AG08395 (cell line): ENCODE data around the gene ETF1.
A peak's percentile ranks its signal among the peaks of the same experiment; 100 is the strongest.

Experiments
- DNase-seq: peaks from one replicate; pipeline ENCODE4 v3.0.0; 2012; ENCODE audit warnings: mixed read lengths, low spot score

ETF1 gene

DNA sequence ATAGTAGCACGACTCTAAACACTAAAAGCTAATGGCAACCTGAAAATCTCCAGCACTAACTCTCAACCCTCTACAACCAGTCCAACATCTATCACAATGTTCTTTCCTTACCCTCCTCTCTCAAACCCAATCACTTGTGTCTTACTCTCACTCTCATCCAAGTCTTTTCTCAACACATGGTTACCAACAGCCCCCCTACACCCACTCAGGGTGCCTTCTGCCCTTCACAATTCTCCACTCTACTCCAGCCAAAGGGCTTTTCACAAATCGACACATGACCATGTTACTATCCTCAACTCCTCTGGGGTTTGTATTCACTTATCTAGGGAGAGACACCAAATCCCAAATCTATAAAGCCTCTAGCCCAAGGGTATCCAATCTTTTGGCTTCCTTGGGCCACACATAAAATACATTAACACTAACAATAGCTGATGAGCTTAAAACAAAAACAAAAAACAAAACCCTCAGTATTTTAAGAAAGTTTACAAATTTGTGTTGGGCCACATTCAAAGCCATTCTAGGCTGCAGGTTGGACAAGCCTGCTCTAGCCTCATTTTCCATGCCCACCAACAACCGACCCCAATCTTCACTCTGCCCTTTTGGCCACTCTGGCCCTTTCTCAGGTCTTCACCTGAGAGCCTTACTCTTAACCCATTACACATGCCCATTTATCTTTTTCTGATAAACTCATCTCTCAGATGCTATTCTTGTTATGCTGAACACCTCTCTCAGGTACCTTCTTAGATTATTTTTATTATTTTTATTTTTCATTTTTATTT lies 20.5 kb upstream of the ETF1 start:
- DNase-seq = no peak

DNA sequence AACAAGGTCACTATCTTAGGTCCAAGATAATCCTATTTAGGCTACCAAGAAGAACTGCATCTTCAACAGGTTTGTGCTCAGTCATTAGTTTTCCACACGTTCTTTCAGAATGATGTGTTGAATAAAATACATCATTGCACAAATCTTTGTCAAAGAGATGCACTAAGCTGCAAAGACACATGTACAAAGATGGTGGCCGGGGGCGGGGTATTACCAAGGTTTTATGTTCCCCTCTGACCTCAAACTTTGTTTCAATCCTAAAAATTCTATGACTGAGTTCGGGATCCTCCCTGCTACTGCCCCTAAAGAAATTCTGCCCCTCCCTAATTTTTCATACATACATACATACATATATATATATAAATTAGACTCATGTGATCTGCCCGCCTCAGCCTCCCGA lies 17.9 kb upstream of the ETF1 start:
- DNase-seq = no peak

DNA sequence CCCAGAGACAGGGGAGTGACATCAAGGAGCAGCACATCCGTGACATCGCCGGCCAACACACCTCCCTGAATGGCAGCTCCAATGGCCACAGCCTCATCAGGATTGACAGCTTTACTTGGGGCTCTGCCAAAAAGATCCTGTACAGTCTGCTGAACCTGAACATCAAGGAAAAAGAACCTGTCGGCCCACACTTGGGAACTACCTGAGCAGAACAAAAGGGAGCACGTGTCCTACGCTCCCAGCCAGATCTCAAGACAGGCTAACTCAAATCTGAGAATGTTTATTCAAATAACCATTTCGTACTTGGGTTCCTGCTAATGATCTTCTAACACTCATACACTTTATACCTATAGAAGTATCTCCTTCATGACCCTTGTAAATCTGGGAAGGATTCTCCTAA lies 16.9 kb upstream of the ETF1 start:
- no peak for DNase-seq

DNA sequence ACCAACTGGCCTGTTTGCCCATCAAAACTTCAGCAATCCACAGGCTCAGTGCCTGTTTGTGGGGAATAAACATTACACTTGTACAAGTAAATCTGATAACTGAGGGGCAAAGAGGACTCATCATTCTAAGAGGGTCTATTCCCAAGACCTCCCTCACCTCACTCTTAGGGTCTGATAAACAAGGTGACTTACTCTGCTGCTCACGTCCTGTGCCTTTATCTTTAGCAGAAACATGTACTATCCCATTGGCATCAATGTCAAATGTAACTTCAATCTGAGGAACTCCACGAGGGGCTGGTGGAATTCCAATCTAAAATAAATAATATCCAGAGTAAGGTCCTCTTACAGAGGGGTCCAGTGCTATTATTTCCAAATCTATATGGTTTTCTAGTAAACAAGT lies 14.6 kb upstream of the ETF1 start:
- DNase-seq = no peak

DNA sequence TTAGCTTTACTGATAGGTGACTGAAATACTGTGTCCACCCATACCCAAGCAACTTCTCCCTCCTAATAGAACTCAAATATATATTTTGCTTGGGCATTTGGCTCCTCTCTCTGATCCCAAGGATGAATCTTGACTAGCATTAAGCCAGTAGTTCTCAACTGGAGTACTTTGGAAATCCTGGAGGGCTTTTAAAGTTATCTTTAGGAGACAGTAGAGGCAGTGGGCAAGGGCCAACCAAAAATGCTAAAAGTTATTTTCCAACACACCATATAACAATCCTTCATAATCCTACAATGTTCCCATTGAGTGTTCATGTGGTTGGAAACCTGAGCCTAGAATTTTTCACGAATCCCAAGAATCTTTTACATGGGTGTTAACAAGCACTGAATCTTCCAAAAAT lies 11.1 kb upstream of the ETF1 start:
- no peak for DNase-seq

DNA sequence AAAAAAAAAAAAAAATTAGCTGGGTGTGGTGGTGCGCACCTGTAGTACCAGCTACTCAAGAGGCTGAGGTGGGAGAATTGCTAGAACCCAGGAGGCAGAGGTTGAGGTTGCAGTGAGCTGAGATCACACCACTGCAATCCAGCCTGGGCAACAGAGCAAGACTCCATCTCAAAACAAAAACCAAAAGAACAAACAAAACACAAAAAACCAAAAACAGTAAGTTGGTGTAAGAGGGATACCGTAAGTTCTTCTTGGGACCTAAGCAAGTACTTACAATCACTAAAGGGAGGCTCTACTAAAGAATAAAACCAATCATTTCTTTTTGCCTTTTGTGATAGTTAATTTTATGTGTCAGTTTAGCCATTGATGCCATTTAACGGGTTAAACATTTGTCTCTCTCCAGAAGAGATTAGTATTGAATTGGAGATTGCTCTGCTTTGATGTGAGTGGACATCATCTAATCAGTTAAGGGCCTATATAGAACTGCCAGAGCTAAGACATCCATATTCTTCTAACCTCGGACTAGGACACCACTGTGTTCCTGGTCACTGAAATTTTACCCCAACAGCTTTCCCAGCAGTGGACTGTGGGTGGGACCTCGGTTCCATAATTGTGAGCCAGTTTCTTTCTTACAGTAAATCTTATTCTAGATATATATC lies 10.5 kb upstream of the ETF1 start:
- DNase-seq = no peak

DNA sequence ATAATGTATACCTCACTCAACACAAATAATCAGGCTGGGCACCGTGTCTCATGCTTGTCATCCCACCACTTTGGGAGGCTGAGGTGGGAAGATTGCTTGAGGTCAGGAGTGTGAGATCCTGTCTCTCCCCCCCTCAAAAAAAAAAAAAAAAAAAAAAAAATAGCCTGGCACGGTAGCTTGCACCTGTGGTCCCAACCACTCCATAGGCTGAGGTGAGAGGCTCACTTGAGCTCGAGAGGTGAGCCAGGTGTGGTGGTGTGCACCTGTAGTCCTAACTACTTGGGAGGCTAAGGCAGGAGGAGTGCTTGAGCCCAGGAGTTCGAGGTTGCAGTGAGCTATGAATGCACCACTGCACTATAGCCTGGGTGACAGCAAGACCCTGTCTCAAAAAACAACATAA lies 9.6 kb upstream of the ETF1 start:
- DNase-seq = no peak

DNA sequence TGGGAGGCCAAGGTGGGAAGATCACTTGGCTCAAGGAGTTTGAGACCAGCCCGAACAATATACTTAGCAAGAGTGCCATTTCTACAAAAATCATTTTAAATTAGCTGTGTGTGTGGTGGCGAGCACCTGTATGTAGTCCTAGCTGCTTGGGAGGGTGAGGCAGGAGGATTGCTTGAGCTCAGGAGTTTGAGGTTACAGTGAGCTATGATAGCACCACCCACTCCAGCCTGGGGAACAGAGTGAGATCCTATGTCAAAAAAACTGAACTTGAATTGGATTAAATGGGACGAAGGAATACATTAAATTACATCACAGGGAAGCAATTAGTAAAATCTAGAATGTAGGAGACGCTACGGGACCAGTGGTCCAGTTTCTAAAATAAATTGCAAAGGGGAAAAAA lies 6.4 kb upstream of the ETF1 start:
- DNase-seq = no peak

DNA sequence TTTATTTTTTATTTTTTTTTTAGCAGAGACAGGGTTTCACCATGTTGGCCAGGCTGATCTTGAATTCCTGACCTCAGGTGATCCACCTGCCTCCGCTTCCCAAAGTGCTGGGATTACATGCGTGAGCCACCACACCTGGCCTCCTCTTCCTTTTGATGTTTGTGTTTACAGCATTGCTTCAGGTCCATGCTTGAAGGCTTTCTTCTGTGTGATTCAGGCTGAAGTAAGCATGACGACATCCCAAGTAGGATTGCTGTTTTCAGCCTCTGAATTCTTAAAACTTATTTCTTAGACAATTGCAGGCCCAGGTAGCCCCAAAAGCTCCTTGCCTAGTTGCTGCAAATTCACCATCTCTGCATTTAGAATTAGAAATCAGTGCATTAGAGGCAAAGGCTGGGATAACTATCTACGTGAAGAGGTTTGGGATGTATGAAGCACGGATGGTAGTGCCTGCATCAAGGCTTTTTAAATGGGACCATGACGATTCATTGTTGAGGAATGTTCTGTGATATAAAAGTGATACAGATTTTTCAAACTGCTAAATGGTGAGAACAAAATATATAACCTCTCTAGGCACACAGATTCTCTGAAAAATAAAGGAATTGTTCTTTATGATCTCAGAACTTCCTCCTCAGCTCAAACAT lies 3.0 kb upstream of the ETF1 start:
- no peak for DNase-seq

DNA sequence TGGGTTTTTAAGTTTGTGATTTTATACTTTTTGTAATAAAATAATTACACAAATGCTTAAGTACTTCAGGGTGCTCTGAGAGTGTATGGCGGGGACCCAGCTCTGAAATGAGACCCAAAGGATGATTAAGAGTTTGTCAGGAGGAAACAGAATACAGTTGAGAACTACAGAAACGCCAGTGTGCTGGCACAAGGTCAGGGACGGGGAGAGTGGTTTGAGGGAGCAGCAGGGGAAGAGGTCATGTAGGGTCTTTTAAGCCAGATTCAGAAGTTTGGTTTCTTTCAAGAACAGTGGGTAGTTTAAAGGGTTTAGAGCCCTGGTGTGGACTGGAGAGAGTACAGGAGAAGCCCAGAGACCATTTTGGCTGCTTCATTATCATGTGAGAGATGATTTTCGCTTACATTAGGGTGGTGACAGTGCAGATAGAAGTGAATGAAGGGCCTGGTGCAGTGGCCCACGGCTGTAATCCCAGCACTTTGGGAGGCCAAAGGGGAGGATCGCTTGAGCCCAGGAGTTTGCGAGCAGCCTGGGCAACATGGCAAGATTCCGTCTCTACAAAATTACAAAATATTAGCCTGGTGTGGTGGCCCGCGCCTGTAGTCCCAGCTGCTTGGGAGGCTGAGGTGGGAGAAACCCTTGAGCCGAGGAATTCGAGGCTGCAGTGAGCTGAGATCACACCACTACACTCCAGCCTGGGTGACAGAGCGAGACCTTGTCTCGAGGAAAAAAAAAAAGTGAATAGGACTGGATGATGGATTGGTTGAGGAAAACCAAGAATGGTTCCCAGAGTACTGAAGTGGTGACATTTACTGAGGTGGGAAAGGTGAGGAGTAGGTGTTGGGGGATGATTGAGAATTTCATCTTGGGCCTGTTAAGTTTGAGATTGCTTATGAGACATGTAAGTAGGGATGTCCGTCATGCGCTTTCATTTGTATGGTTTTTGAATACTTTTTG lies 1.4 kb upstream of the ETF1 start:
- no peak for DNase-seq

DNA sequence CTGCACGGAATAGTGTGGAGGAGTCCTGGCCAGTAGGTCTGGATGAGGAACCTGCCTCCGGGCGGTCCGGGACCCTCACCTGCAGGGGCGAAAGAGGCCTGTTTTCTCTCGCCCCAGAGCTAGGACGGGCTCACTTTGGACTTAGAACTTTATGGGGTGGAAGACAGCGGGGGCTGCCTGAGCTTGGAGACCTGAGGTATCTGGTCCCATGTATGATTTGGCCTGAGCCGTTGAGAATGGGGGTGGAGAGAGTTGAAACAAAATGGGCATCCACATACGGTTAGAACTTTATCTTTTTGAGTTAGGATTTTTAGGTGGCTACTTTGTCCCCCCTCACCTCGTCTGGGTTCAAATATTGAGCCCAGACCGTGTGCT lies 681 bp upstream of the ETF1 start:
- DNase-seq = peak; percentile 76

DNA sequence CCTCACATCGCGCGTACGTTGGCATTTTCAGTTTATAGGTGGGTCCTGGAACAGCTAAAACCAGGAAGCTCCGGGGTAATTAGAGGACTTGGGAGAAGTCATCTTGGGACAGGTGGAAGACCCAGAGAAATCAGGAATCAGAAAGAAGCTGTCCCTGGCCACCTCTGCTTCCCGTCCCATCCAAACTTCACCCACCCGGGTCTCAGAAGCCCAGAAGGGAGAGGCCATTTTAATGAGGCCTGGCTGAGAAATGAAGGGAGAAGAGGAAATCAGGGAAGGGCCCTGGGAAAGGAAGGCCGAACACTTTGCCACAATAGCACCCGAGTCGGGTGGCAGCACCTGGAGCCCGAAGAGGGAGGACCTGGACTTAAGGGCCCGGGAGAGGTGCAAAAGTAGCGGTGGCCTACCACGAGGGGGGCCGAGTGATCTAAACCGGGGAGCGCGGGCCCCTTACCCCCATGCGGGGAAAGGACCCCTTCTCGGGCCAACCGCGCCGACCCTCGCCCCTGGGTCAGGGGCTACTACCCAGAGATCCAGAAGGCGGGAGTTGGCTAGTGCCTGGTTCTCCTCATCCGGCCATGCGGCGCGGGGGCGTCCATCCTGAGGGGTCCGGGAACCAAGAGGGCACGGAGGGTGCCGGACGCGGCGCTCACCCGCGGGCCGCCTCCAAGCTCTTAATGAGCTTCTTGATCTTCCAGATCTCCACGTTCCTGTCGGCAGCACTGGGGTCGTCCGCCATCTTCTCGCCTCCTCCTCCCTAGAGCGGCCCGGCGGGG lies 668 bp downstream of the ETF1 start:
- no peak for DNase-seq

DNA sequence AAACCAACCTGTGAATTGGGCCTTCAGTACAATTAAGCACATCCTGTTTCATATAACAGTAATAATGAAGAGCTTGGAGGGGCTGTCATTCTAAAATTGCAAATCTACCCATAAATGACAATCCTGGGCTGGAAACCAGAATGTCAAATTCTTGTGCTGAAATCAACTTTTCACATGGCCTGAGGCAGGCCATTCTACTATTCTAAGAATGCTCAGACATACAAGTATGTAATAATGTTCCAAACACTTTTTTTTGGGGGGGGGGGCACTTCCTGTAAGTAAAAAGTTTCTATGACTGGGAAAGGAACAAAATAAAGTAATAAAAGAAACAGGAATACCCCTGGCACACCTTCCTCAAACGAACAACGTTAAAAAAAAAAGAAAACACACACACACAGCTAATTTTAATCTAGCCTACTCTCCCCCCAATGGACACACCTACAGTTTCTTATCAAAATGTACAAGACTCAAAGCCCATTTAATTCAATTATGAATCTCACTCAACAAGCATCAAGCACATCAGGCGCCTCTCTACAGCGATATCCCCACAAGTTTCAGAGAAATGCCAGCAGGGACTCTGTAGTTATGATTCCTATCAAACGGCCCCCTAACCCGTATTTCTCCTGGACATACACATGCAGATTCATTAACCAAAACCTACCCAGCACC lies 1.4 kb downstream of the ETF1 start:
- no peak for DNase-seq

DNA sequence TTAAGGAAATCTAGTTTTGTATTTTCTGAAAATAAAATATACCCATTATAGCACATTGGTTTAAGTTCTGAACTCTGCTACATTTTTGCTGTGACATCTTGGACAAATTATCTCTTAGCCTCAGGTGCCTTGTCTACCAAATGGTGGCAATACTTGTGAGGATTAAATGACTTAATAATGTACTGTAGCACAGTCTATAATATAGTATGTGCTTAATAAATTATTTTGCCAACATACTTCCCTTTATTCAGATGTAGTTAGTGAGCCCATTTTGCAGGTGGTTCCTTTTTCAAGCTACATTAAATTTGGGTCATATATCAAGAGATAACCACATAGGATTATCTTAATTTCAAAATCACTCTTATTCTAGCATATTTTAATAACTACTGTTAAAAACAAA lies 3.2 kb downstream of the ETF1 start:
- no peak for DNase-seq

DNA sequence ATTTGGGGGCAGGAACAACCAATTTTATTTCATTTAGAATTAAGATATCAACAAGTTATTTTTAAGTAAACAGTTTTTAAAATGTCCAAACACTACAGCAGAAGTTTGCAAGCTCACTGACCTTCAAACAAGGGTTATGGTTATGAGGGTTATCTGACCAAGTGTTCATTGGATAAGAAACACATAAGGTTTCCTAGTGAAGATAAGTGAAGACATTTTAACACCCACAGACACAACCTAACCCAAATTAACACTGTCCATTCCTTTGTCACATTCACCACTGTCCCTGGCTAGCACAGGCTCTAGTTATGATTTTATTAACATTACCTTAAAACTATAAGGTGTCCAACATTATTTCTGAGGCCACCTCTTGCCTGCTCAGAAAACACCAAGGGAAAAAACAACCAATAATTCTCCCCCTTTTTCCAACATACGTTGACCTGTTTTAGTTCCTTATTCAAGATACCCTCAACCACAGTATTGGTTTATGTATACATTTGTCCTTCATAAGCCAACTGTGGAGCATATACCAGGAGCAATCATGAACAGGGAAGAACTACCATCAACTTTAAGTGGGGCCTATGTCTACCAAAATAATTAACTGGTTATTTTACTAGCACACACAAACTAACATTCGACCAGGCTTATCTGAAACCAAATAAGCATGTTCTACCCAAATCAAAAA lies 4.0 kb downstream of the ETF1 start:
- no peak for DNase-seq

DNA sequence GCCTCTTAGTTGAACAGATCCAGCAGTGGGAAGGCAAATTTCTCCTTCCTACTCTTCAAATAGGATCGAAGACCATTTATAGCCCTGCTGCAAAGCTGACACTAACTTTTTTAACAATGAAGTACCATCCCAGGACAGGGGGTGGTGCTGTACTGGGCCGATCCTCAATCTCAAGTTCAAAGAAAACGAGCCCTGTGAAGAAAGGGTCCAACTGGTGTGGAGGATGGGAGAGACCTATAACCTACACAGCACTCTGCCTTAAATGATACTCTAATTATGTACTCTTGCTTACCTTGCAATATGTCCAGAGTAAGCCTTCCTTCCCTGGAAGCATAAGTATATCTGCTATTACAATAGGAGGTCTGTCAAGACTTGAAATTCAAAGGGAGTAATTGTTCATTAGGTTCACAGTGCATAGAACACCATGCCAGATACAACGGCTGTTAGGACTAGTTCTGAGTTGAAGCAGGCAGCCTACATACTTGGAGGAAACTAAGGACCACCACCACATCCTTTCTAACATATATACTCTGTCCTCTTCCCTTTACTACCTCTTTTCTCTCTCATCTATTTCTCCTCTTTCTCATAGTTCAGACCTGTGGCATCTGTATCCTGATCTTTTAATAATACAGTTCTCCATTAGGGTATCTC lies 6.2 kb downstream of the ETF1 start:
- no peak for DNase-seq

DNA sequence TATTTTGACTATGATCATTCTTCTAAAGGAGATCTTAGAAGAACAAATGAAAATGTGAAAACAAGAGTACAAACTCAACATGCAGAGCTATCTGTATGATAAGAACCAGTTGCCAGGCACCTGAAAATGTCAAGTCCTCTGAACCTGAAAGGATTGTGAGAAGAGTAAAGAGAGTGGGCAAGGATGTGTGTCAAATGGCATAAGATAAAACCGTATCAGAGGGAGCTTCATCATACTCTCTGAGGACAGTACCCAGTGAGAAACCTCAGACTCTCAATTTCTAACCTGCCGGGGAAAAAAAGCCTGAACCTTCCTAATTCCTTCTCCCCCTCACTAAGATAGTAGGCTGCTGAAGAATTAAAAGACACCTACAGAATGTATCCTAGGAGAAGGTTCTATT lies 6.8 kb downstream of the ETF1 start:
- DNase-seq = no peak

DNA sequence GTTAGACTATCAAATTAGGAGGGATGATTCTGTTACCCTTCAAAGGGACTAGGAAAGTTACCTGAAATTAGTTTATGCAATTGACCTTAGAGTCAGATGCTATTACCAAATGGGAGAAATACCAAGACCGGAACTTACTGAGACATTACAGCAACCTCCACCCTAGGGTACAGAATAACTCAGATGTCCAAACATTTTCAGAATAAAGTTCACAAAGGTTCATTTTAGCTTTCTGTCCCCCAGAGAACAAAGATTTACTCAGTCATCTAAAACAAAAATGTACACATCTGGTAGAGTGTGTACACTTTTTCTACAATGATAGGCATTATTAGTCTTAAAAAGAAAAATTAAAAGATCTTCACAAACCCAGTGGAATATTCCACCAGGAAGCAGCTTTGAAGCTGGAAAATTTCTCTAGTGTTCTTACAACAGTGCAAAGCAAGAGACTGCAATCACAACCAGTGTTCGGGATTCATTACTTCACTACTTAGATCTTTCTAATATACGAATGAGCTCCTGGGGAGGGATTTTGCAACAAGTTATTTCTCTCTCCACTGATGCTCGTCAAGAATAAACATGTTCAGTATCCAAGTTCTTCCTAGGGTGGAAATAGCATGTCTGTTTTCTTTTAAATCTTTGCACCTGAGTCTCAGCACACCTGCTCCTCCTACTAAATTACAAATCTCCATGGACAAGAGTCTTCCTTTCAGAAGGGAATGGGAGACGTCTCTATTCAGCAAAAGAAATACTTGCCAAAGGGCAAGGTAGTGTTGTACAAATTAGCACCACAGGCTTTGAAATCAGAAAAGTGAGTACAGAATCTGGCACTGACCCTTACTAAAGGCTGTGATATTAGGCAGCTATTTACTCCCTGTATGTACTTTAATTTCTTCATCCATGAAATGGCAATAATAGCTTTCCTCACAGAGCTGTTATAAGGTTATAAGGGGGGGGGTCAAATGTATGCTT lies 8.8 kb downstream of the ETF1 start:
- DNase-seq = no peak

DNA sequence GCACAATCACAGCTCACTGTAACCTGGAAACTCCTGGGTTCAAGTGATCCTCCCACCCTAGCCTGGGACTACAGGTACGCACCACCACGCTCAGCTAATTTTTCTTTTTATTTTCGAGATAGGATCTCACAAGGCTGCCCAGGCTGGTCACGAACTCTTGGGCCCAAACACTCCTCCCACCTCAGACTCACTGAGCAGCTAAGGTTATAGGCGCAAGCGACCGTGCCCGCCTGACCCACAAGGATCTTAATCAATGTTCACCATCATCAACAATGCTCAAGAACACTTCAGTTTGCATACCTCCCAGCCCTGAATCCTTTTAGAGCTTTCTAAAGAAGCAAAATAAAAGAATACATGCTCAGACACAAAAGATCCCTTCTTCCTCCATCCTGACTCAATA lies 13.2 kb downstream of the ETF1 start:
- no peak for DNase-seq
